CD4-positive, CD25-positive, alpha-beta regulatory T cell (primary cell): ENCODE measurements around the gene RAB21. TPM values are rescaled to one million over a fixed set of nuclear protein-coding genes. Genes with fewer than 3 reads are reported as not detected.

Source experiments
- ATAC-seq, 2 donors: fragments of 150-1000 bp; cut with Tn5 transposase; one replicate each; pipeline ENCODE4 v1.10.0; 2021; ENCODE audit warnings: low read depth in 2 of 2, moderate number of reproducible peaks in 2 of 2, moderate library complexity in 1 of 2
- DNase-seq, 3 donors: peaks; one replicate each; pipeline versions ENCODE4 v3.0.0 to v3.0.0-alpha.2; 2012 to 2022; ENCODE audit warnings: mixed read lengths in 1 of 3
- H3K27ac ChIP-seq: one replicate; pipeline ENCODE4 v1.7.0; 2013; ENCODE audit warnings: mild to moderate bottlenecking, low read length; ENCODE audit not compliant: insufficient read depth, poor library complexity, severe bottlenecking
- H3K27me3 ChIP-seq: one replicate; pipeline ENCODE4 v1.7.0; 2013; ENCODE audit warnings: low read length; ENCODE audit not compliant: control insufficient read depth, insufficient read depth
- H3K36me3 ChIP-seq: one replicate; pipeline ENCODE4 v1.7.0; 2013; ENCODE audit warnings: mild to moderate bottlenecking, low read length, moderate library complexity; ENCODE audit not compliant: control insufficient read depth, insufficient read depth
- H3K4me1 ChIP-seq: 2 replicates; pipeline ENCODE4 v1.7.0; 2013; ENCODE audit warnings: mild to moderate bottlenecking, low read length; ENCODE audit not compliant: insufficient read depth, control insufficient read depth, poor library complexity, severe bottlenecking
- H3K4me3 ChIP-seq: one replicate; pipeline ENCODE4 v1.7.0; 2013; ENCODE audit warnings: low read depth, mild to moderate bottlenecking, low read length, moderate library complexity
- H3K9me3 ChIP-seq, 2 experiments: 1 replicate in 1 of 2; 2 replicates in 1 of 2; pipeline ENCODE4 v1.7.0; 2013; ENCODE audit warnings: low read length in 2 of 2, mild to moderate bottlenecking in 1 of 2, moderate library complexity in 1 of 2; ENCODE audit not compliant: control insufficient read depth in 2 of 2
- H3K27ac Mint-ChIP-seq, 3 donors: one replicate each; pipeline ENCODE4 v1.8.0; 2020 to 2022; ENCODE audit warnings: mild to moderate bottlenecking in 3 of 3, mixed read lengths in 3 of 3, moderate library complexity in 2 of 3
- H3K27me3 Mint-ChIP-seq: one replicate; pipeline ENCODE4 v1.8.0; 2022; ENCODE audit warnings: mild to moderate bottlenecking, mixed read lengths
- H3K36me3 Mint-ChIP-seq: one replicate; pipeline ENCODE4 v1.8.0; 2020; ENCODE audit warnings: mixed read lengths
- H3K4me1 Mint-ChIP-seq, 4 donors: one replicate each; pipeline ENCODE4 v1.8.0; 2020 to 2022; ENCODE audit warnings: mixed read lengths in 4 of 4, mild to moderate bottlenecking in 1 of 4
- H3K4me3 Mint-ChIP-seq, 4 donors: one replicate each; pipeline ENCODE4 v1.8.0; 2020 to 2022; ENCODE audit warnings: mild to moderate bottlenecking in 4 of 4, mixed read lengths in 4 of 4, moderate library complexity in 3 of 4
- H3K9me3 Mint-ChIP-seq, 7 donors: one replicate each; pipeline ENCODE4 v1.8.0; 2020 to 2022; ENCODE audit warnings: mixed read lengths in 7 of 7, mild to moderate bottlenecking in 3 of 7, moderate library complexity in 2 of 7
- polyA plus RNA-seq, 4 donors: library from polyadenylated mRNA; unstranded; fragments of 300-500 nt; fragmentation: Illumina TruSeq; gene quantifications; one replicate each; pipeline ENCODE4 v1.2.3, GENCODE V29; 2021
- total RNA-seq: library from RNA; stranded (reverse); gene quantifications from one replicate; pipeline ENCODE4 v1.2.3, GENCODE V29; 2022

RAB21 gene
- total and polyA plus RNA-seq, 5 donors from 2014 or later: 29.9 to 76.2 (median 40.5) TPM

DNA sequence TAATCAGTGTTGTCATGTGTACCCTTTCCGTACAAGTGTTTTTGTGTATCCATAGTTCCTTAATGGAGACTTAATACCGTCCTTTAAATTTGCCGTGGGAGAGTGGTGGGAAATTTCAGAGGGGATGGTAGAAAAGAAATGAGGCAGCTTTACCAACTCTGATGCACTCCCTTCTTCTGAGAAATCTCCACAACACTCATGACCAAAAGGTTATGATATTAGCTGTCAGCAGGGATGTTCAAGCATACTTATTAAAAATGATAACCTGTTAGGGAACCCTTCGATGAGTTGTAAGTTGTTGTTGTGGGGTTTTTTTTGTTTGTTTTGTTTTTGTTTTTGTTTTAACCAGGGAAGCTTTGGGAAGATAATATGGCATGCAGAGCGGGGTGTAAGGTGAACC lies 12.5 kb downstream of the RAB21 start:
- peaks cover 43 to 63% (median 47%) of the 10 kb centered on the region in 4 donors for H3K4me1 Mint-ChIP-seq
- H3K9me3 Mint-ChIP-seq: peaks cover 0 to 16% (median 5%) of the 10 kb centered on the region in 7 donors
- DNase-seq (no peak), ATAC-seq (no peak)
- Histone ChIP-seq H3K36me3 (peaks cover 36% of the 10 kb centered on the region), H3K27ac (no peak overlapping the region), H3K27me3 (no peaks in the 10 kb centered on the region), H3K9me3 (peaks cover 11 to 12% of the 10 kb centered on the region in 2 experiments), H3K4me1 (peaks cover 8% of the 10 kb centered on the region), H3K4me3 (peak overlapping the region; percentile 13)
- H3K27ac Mint-ChIP-seq: peak overlapping the region in 1 of 3 donors; percentile 75
- H3K36me3 Mint-ChIP-seq: peaks cover 43% of the 10 kb centered on the region
- H3K4me3 Mint-ChIP-seq: peak overlapping the region in 3 of 4 donors; percentile 1 to 65 (median 11)
- no peaks in the 10 kb centered on the region for H3K27me3 Mint-ChIP-seq

DNA sequence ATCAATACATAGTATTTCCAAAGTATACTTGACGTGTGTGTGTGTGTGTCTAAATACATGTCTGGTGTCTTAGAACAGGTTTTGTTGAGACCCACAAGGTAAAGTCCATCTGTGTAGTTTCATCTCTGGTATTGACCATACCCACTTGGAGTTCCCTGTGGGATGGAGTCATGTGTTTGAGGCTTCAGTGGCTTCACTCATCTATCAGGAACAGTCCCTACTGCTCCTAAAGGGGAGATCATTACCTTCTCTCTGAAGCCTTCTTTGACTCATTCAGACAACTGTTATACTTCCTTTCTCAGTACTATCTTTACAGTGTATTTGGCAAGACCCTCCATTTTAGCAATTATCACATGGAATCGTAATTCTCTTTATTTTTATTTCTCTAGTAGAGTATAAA lies 14.2 kb downstream of the RAB21 start:
- no peaks in the 10 kb centered on the region for H3K27me3 ChIP-seq
- H3K27ac ChIP-seq: no peak overlapping the region
- no peak for DNase-seq
- peaks cover 6 to 8% of the 10 kb centered on the region in 2 experiments for H3K9me3 ChIP-seq
- H3K4me1 ChIP-seq: peaks cover 8% of the 10 kb centered on the region
- Mint-ChIP-seq H3K9me3 (peaks cover 0 to 13% (median 4%) of the 10 kb centered on the region in 7 donors), H3K27ac (peak overlapping the region in 2 of 3 donors; percentile 58 to 70), H3K4me1 (peaks cover 40 to 58% (median 51%) of the 10 kb centered on the region in 4 donors), H3K36me3 (peaks cover 44% of the 10 kb centered on the region), H3K4me3 (peak overlapping the region in 2 of 4 donors; percentile 53 to 70), H3K27me3 (no peaks in the 10 kb centered on the region)
- H3K4me3 ChIP-seq: peak overlapping the region; percentile 38
- peaks cover 47% of the 10 kb centered on the region for H3K36me3 ChIP-seq
- ATAC-seq: no peak

GRCh38 chr12:71771069-71771468 lies 16.4 kb downstream of the RAB21 start:
- peaks cover 0 to 4% (median 0%) of the 10 kb centered on the region in 7 donors for H3K9me3 Mint-ChIP-seq
- H3K9me3 ChIP-seq: peaks cover 0 to 4% of the 10 kb centered on the region in 2 experiments
- peaks cover 7% of the 10 kb centered on the region for H3K4me1 ChIP-seq
- H3K36me3 ChIP-seq: peaks cover 59% of the 10 kb centered on the region
- peaks cover 32% of the 10 kb centered on the region for H3K36me3 Mint-ChIP-seq
- no peak for DNase-seq
- no peaks in the 10 kb centered on the region for H3K27me3 ChIP-seq
- no peak overlapping the region for H3K27ac Mint-ChIP-seq
- no peak overlapping the region for H3K27ac ChIP-seq
- no peaks in the 10 kb centered on the region for H3K27me3 Mint-ChIP-seq
- no peak overlapping the region for H3K4me3 ChIP-seq
- no peak overlapping the region for H3K4me3 Mint-ChIP-seq
- H3K4me1 Mint-ChIP-seq: peaks cover 27 to 47% (median 41%) of the 10 kb centered on the region in 4 donors
- ATAC-seq: no peak

- Histone ChIP-seq H3K36me3 (peaks cover 73% of the 10 kb centered on the region), H3K4me1 (peaks cover 3% of the 10 kb centered on the region), H3K4me3 (no peak overlapping the region), H3K27ac (no peak overlapping the region), H3K27me3 (no peaks in the 10 kb centered on the region), H3K9me3 (peaks cover 0 to 4% of the 10 kb centered on the region in 2 experiments)
- H3K36me3 Mint-ChIP-seq: peaks cover 28% of the 10 kb centered on the region
- DNase-seq (no peak), ATAC-seq (no peak)
- peaks cover 0 to 4% (median 0%) of the 10 kb centered on the region in 7 donors for H3K9me3 Mint-ChIP-seq
- peaks cover 16 to 34% (median 29%) of the 10 kb centered on the region in 4 donors for H3K4me1 Mint-ChIP-seq
- H3K4me3 Mint-ChIP-seq: no peak overlapping the region
- H3K27ac Mint-ChIP-seq: peak overlapping the region in 2 of 3 donors; percentile 26 to 69
- H3K27me3 Mint-ChIP-seq: no peaks in the 10 kb centered on the region
These were observed 18.1 kb downstream of the RAB21 start for GRCh38 chr12:71772735-71773134.

DNA sequence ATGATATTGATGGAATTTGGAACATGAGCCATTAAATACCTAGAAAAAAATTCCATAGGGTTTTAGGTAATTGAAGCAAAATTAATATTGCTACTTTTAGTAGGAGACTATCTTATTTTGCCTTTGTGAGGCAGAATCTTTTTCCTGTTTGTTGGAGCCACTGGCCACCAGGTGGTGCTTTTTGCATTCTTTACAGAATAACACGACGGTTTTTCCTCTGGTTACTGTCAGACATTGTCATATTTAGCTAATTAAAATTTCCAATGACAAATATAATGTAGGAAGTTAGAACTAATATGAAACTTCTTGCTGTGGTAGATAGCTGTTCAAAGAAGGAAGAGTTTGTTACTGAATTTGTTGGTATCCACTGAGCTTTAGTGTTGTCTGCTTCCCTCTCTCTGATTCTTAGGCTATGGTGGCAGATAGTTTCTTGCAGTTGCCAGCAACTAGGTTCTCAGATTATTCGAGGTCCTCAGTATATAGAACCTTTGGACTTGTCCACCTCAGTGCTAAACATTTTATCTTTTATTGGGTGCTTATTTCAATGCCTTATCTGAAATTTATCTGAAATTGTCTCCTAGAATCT lies 25.7 kb downstream of the RAB21 start:
- no peaks in the 10 kb centered on the region for H3K27me3 Mint-ChIP-seq
- H3K27me3 ChIP-seq: no peaks in the 10 kb centered on the region
- no peaks in the 10 kb centered on the region for H3K9me3 Mint-ChIP-seq
- H3K27ac ChIP-seq: peak overlapping the region; percentile 34
- no peaks in the 10 kb centered on the region for H3K9me3 ChIP-seq
- DNase-seq: peak; percentile 16 to 60 (median 52)
- peaks cover 7 to 20% (median 13%) of the 10 kb centered on the region in 4 donors for H3K4me1 Mint-ChIP-seq
- H3K4me3 ChIP-seq: no peak overlapping the region
- H3K36me3 ChIP-seq: peaks cover 55% of the 10 kb centered on the region
- ATAC-seq: peak in 1 of 2 donors; percentile 39
- H3K4me1 ChIP-seq: no peaks in the 10 kb centered on the region
- H3K27ac Mint-ChIP-seq: peak overlapping the region in 2 of 3 donors; percentile 3
- peaks cover 18% of the 10 kb centered on the region for H3K36me3 Mint-ChIP-seq
- H3K4me3 Mint-ChIP-seq: no peak overlapping the region

DNA sequence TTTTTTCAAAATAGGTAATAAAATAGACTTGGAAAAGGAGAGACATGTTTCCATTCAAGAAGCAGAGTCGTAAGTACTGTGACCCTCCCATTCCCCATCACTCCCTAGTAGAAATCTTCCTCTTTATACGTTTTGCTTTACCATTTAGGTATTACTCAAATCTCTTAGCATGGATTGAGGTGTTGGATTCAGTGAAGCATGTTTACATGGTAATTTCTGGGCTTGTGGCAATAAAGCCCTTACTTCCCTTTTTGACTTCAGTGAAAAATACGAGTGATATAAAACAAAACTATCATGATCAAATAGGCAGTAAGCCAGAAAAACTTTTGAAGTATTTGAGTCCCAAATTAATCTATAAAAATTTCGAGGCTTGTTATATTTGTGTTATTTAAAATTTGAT lies 27.4 kb downstream of the RAB21 start:
- Histone ChIP-seq H3K27ac (no peak overlapping the region), H3K36me3 (peaks cover 58% of the 10 kb centered on the region), H3K9me3 (no peaks in the 10 kb centered on the region), H3K27me3 (no peaks in the 10 kb centered on the region), H3K4me1 (no peaks in the 10 kb centered on the region), H3K4me3 (no peak overlapping the region)
- Mint-ChIP-seq H3K36me3 (peaks cover 22% of the 10 kb centered on the region), H3K9me3 (no peaks in the 10 kb centered on the region), H3K27ac (no peak overlapping the region), H3K4me3 (no peak overlapping the region), H3K4me1 (peaks cover 11 to 27% (median 17%) of the 10 kb centered on the region in 4 donors), H3K27me3 (no peaks in the 10 kb centered on the region)
- DNase-seq: no peak
- ATAC-seq: no peak

- Mint-ChIP-seq H3K36me3 (peaks cover 17% of the 10 kb centered on the region), H3K4me1 (peaks cover 5 to 14% (median 12%) of the 10 kb centered on the region in 4 donors), H3K27me3 (no peaks in the 10 kb centered on the region), H3K4me3 (no peak overlapping the region), H3K27ac (no peak overlapping the region), H3K9me3 (no peaks in the 10 kb centered on the region)
- Histone ChIP-seq H3K9me3 (no peaks in the 10 kb centered on the region), H3K36me3 (peaks cover 49% of the 10 kb centered on the region), H3K27me3 (no peaks in the 10 kb centered on the region), H3K27ac (no peak overlapping the region), H3K4me1 (no peaks in the 10 kb centered on the region), H3K4me3 (no peak overlapping the region)
- DNase-seq (no peak), ATAC-seq (no peak)
These were observed 32.2 kb downstream of the RAB21 start for GRCh38 chr12:71786829-71787228.

DNA sequence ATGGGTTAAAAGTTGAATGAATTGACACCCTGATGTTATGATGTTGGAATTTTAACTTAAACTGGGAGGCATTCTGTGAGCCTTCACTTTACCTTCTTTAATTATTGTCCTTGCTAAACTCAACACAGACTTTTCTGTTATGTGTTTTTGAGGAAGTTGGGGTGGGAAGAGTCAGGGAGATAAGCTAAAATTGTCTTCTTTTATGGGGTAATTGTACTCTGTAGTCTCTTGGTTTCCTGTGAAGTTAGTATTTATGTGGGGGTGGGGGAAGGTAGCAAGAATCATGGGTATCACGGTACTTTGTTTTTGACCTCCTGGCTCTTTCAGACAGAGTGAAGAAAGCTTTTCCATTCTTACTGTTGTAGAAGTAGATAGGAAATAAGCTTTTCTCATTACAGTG lies 32.9 kb downstream of the RAB21 start:
- Mint-ChIP-seq H3K9me3 (no peaks in the 10 kb centered on the region), H3K4me3 (peak overlapping the region in 2 of 4 donors; percentile 2 to 6), H3K27me3 (no peaks in the 10 kb centered on the region), H3K4me1 (peaks cover 5 to 14% (median 12%) of the 10 kb centered on the region in 4 donors), H3K36me3 (peaks cover 17% of the 10 kb centered on the region), H3K27ac (peak overlapping the region in 1 of 3 donors; percentile 89)
- H3K27ac ChIP-seq: no peak overlapping the region
- no peak overlapping the region for H3K4me3 ChIP-seq
- no peaks in the 10 kb centered on the region for H3K27me3 ChIP-seq
- DNase-seq (no peak), ATAC-seq (no peak)
- H3K4me1 ChIP-seq: no peaks in the 10 kb centered on the region
- H3K36me3 ChIP-seq: peaks cover 43% of the 10 kb centered on the region
- H3K9me3 ChIP-seq: no peaks in the 10 kb centered on the region
